ENCODE data around the gene OR6C74. TPM values are rescaled to one million over a fixed set of nuclear protein-coding genes. Genes with fewer than 3 reads are reported as not detected.

The OR6C74 gene
- total RNA-seq, 1 experiment from 2014 or later, result not detected

- CTCF ChIA-PET, result no interaction called here
- H3K79me2 ChIP-seq (ENCODE audit: insufficient read depth, low read length), result no peaks in the 10 kb centered on the region
- no peaks in the 10 kb centered on the region for H3K9me2 ChIP-seq (ENCODE audit: insufficient read depth)
- no TSS peak for BruUV-seq (replicated peaks)
- no peak overlapping the region for H3K4me3 ChIP-seq (replicated peaks in 1 of 2; ENCODE audit: low read depth in 1 of 2, low read length in 2 of 2)
- intact Hi-C loops (cut with micrococcal nuclease), result no loop called here
- H3K27ac ChIP-seq (ENCODE audit: low read depth, low read length), result no peak overlapping the region
- H3K4me2 ChIP-seq (ENCODE audit: low read length), result no peak overlapping the region
- no peaks in the 10 kb centered on the region for H3K4me1 ChIP-seq (ENCODE audit: control insufficient read depth in 1 of 2, insufficient read depth in 2 of 2, low read length in 2 of 2)
- H3K36me3 ChIP-seq (ENCODE audit: control insufficient read depth in 1 of 2, insufficient read depth in 2 of 2, low read length in 2 of 2), result no peaks in the 10 kb centered on the region
- H3K27me3 ChIP-seq (ENCODE audit: insufficient read depth, low read length), result peaks cover 12% of the 10 kb centered on the region; the same call in 1 of the 2 replicates
- RAD21 ChIA-PET (ENCODE audit: low non-redundant PET in 1 of 2, low total read pairs in 2 of 2, uncharacterized antibody in 2 of 2, unreplicated experiment in 2 of 2), result no interaction called here
- no peak for ATAC-seq
- POLR2A ChIA-PET, result no interaction called here
- no peak overlapping the region for H2AFZ ChIP-seq (ENCODE audit: low read depth, low read length, poor library complexity, severe bottlenecking)
- H3K9ac ChIP-seq (ENCODE audit: low read length), result no peak overlapping the region
- H3K9me3 ChIP-seq (ENCODE audit: control insufficient read depth in 1 of 2, insufficient read depth in 1 of 2, low read depth in 1 of 2, low read length in 2 of 2), result no peaks in the 10 kb centered on the region
- H4K20me1 ChIP-seq (ENCODE audit: insufficient read depth), result no peaks in the 10 kb centered on the region
- TF ChIP-seq ATF3 (IDR thresholded peaks at IDR 0.05) (no peak), RAD21 (IDR thresholded peaks at IDR 0.05; ENCODE audit: low read depth) (no peak), CBX3 (IDR thresholded peaks at IDR 0.05; ENCODE audit: low read depth) (no peak), ZBTB33 (IDR thresholded peaks at IDR 0.05; ENCODE audit: extremely low read depth, insufficient replicate concordance, low read length) (no peak), JUND (IDR thresholded peaks at IDR 0.05) (no peak)
- DNase-seq (ENCODE audit: low read depth, low spot score), result no peak
Measured at GRCh38 chr12:55280991-55281390, 36.6 kb downstream of the OR6C74 start.

- Histone ChIP-seq H3K9me3 (ENCODE audit: control insufficient read depth in 1 of 2, insufficient read depth in 1 of 2, low read depth in 1 of 2, low read length in 2 of 2) (no peaks in the 10 kb centered on the region), H3K9ac (ENCODE audit: low read length) (no peak overlapping the region), H3K9me2 (ENCODE audit: insufficient read depth) (no peaks in the 10 kb centered on the region), H3K4me2 (ENCODE audit: low read length) (no peak overlapping the region), H3K36me3 (ENCODE audit: control insufficient read depth in 1 of 2, insufficient read depth in 2 of 2, low read length in 2 of 2) (no peaks in the 10 kb centered on the region), H3K27me3 (ENCODE audit: insufficient read depth, low read length) (peaks cover 29% of the 10 kb centered on the region), H3K4me3 (replicated peaks in 1 of 2; ENCODE audit: low read depth in 1 of 2, low read length in 2 of 2) (no peak overlapping the region), H4K20me1 (ENCODE audit: insufficient read depth) (no peaks in the 10 kb centered on the region), H3K27ac (ENCODE audit: low read depth, low read length) (no peak overlapping the region), H3K4me1 (ENCODE audit: control insufficient read depth in 1 of 2, insufficient read depth in 2 of 2, low read length in 2 of 2) (no peaks in the 10 kb centered on the region), H2AFZ (ENCODE audit: low read depth, low read length, poor library complexity, severe bottlenecking) (no peak overlapping the region), H3K79me2 (ENCODE audit: insufficient read depth, low read length) (no peaks in the 10 kb centered on the region)
- POLR2A ChIA-PET, result no interaction called here
- CTCF ChIA-PET, result no interaction called here
- no peak for DNase-seq (ENCODE audit: low read depth, low spot score)
- no peak for ATAC-seq
- intact Hi-C loops (cut with micrococcal nuclease), result no loop called here
- no TSS peak for BruUV-seq (replicated peaks)
- RAD21 ChIA-PET (ENCODE audit: low non-redundant PET in 1 of 2, low total read pairs in 2 of 2, uncharacterized antibody in 2 of 2, unreplicated experiment in 2 of 2), result no interaction called here
- TF ChIP-seq SIN3A (IDR thresholded peaks at IDR 0.05; ENCODE audit: low read depth), result no peak
- no peak for TF ChIP-seq POLR2AphosphoS5 (IDR thresholded peaks at IDR 0.05; ENCODE audit: low read depth, low read length)
- no peak for TF ChIP-seq ELF1 (IDR thresholded peaks at IDR 0.05; ENCODE audit: borderline replicate concordance, low read depth)
- no peak for TF ChIP-seq CBX3 (IDR thresholded peaks at IDR 0.05; ENCODE audit: low read depth)
- TF ChIP-seq EZH2phosphoT487 (IDR thresholded peaks at IDR 0.05; ENCODE audit: borderline replicate concordance), result no peak
- no peak for TF ChIP-seq ZFX (IDR thresholded peaks at IDR 0.05)
- TF ChIP-seq CTCF (IDR thresholded peaks at IDR 0.05 in 2 of 3, conservative IDR thresholded peaks at IDR 0.05 in 1 of 3; ENCODE audit: borderline replicate concordance in 1 of 3, insufficient read depth in 1 of 3, low read depth in 2 of 3, low read length in 2 of 3), result no peak
- TF ChIP-seq POLR2A (IDR thresholded peaks at IDR 0.05; ENCODE audit: borderline replicate concordance, extremely low read depth, insufficient read depth, insufficient read length), result no peak
- no peak for TF ChIP-seq YY1 (IDR thresholded peaks at IDR 0.05; ENCODE audit: extremely low read depth, insufficient replicate concordance, low read depth, low read length)
- TF ChIP-seq ATF3 (IDR thresholded peaks at IDR 0.05), result no peak
- TF ChIP-seq MAX (IDR thresholded peaks at IDR 0.05), result no peak
Measured at GRCh38 chr12:55289999-55290398, 45.6 kb downstream of the OR6C74 start.
